Measurements from ENCODE around the gene EID2B. TPM values are rescaled to one million over a fixed set of nuclear protein-coding genes. Genes with fewer than 3 reads are reported as not detected.

Gene EID2B
- total RNA-seq, 1 experiment from 2014 or later, result 3.4 TPM

GRCh38 chr19:39497996-39498797 lies 34.5 kb downstream of the EID2B start:
- H3K36me3 ChIP-seq (ENCODE audit: insufficient read depth, low read length, poor library complexity, severe bottlenecking), result no peaks in the 10 kb centered on the region
- peaks cover 13% of the 10 kb centered on the region for H3K4me1 ChIP-seq (ENCODE audit: insufficient read depth, low read length, poor library complexity, severe bottlenecking)
- intact Hi-C loops (cut with micrococcal nuclease; ENCODE audit: unreplicated experiment), result no loop called here
- peak; percentile 65 for DNase-seq (ENCODE audit: low spot score)
- TF ChIP-seq CTCF (conservative IDR thresholded peaks at IDR 0.05; ENCODE audit: low read depth, low read length) (peak; percentile 59), EZH2 (IDR thresholded peaks at IDR 0.05; ENCODE audit: borderline replicate concordance, low read depth, low read length, poor library complexity, severe bottlenecking) (no peak)
- H3K9me3 ChIP-seq (ENCODE audit: low read depth, low read length, poor library complexity, severe bottlenecking), result no peaks in the 10 kb centered on the region
- BruUV-seq (replicated peaks), result no TSS peak
- no peak overlapping the region for H3K27ac ChIP-seq (ENCODE audit: low read depth, low read length, poor library complexity, severe bottlenecking)
- H3K27me3 ChIP-seq (replicated peaks; ENCODE audit: insufficient read depth, low read depth, low read length, poor library complexity), result peaks cover 20% of the 10 kb centered on the region
- POLR2A ChIA-PET (ENCODE audit: low non-redundant PET), result no interaction called here
- H3K4me3 ChIP-seq (ENCODE audit: low read depth, low read length, poor library complexity, severe bottlenecking), result peak overlapping the region; percentile 26
- CTCF ChIA-PET, result interaction anchor here (0.6 to 1.0 kb wide), 3 partner anchors 30 to 45 kb away, joined by 3 read pairs; no protein-coding TSS in a partner anchor

DNA sequence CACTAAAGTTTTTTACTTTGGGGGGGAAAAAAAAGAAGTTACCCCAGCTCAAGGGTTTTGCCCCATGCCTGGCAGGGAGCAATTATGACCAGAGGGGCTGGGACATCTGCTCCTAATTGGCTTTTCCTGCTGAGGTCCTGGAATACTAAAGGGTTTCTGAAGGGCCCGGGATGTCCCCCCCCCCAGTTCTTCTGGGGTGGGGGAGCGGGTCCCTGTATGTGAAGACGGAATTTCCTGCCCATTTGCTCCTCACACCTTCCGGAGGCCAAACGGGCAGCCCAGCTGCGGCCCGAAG lies 35.0 kb downstream of the EID2B start:
- TF ChIP-seq EZH2 (IDR thresholded peaks at IDR 0.05; ENCODE audit: borderline replicate concordance, low read depth, low read length, poor library complexity, severe bottlenecking), result no peak
- TF ChIP-seq CTCF (conservative IDR thresholded peaks at IDR 0.05; ENCODE audit: low read depth, low read length), result no peak
- H3K27me3 ChIP-seq (replicated peaks; ENCODE audit: insufficient read depth, low read depth, low read length, poor library complexity), result peaks cover 20% of the 10 kb centered on the region
- no peaks in the 10 kb centered on the region for H3K36me3 ChIP-seq (ENCODE audit: insufficient read depth, low read length, poor library complexity, severe bottlenecking)
- H3K4me3 ChIP-seq (ENCODE audit: low read depth, low read length, poor library complexity, severe bottlenecking), result peak overlapping the region; percentile 26
- H3K4me1 ChIP-seq (ENCODE audit: insufficient read depth, low read length, poor library complexity, severe bottlenecking), result peaks cover 13% of the 10 kb centered on the region
- H3K27ac ChIP-seq (ENCODE audit: low read depth, low read length, poor library complexity, severe bottlenecking), result no peak overlapping the region
- DNase-seq (ENCODE audit: low spot score), result no peak
- ChIA-PET POLR2A (ENCODE audit: low non-redundant PET) (no interaction called here), CTCF (interaction anchor here (0.6 to 1.0 kb wide), 2 partner anchors 30 to 44 kb away, joined by 3 read pairs; no protein-coding TSS in a partner anchor)
- intact Hi-C loops (cut with micrococcal nuclease; ENCODE audit: unreplicated experiment), result no loop called here
- no peaks in the 10 kb centered on the region for H3K9me3 ChIP-seq (ENCODE audit: low read depth, low read length, poor library complexity, severe bottlenecking)
- no TSS peak for BruUV-seq (replicated peaks)

GRCh38 chr19:39496063-39496462 lies 36.6 kb downstream of the EID2B start:
- Histone ChIP-seq H3K4me1 (ENCODE audit: insufficient read depth, low read length, poor library complexity, severe bottlenecking) (peaks cover 13% of the 10 kb centered on the region), H3K4me3 (ENCODE audit: low read depth, low read length, poor library complexity, severe bottlenecking) (no peak overlapping the region), H3K27ac (ENCODE audit: low read depth, low read length, poor library complexity, severe bottlenecking) (no peak overlapping the region), H3K27me3 (replicated peaks; ENCODE audit: insufficient read depth, low read depth, low read length, poor library complexity) (peaks cover 20% of the 10 kb centered on the region), H3K9me3 (ENCODE audit: low read depth, low read length, poor library complexity, severe bottlenecking) (no peaks in the 10 kb centered on the region), H3K36me3 (ENCODE audit: insufficient read depth, low read length, poor library complexity, severe bottlenecking) (peaks cover 8% of the 10 kb centered on the region)
- TF ChIP-seq EZH2 (IDR thresholded peaks at IDR 0.05; ENCODE audit: borderline replicate concordance, low read depth, low read length, poor library complexity, severe bottlenecking) (no peak), CTCF (conservative IDR thresholded peaks at IDR 0.05; ENCODE audit: low read depth, low read length) (no peak)
- ChIA-PET POLR2A (ENCODE audit: low non-redundant PET) (no interaction called here), CTCF (interaction anchor here (0.6 kb wide), 1 partner anchor 56 kb away, joined by 3 read pairs; no protein-coding TSS in a partner anchor)
- BruUV-seq (replicated peaks), result no TSS peak
- no peak for DNase-seq (ENCODE audit: low spot score)
- intact Hi-C loops (cut with micrococcal nuclease; ENCODE audit: unreplicated experiment), result no loop called here

Measured in A673 (cell line).